Measurements from ENCODE around the gene MMP24OS.
A peak's percentile ranks its signal among the peaks of the same experiment; 100 is the strongest.
"Not testable (repeated sequence)": the region's sequence is repeated elsewhere in the genome, so short reads cannot be mapped to it uniquely, and the experiment has no call there.

The MMP24OS gene

GRCh38 chr20:35277531-35278395 lies at the start of gene MMP24OS:
Gene MMP24OS, minus strand, starts transcription at chr20:35278122. Its CDS starts 193 bp downstream, at chr20:35277929.
- peak; percentile 36 to 78 for DNase-seq

- DNase-seq, result no peak
These were observed 49.4 kb upstream of the MMP24OS start for GRCh38 chr20:35327074-35327976.

GRCh38 chr20:35326740-35327073 lies 48.8 kb upstream of the MMP24OS start:
- DNase-seq, result no peak

GRCh38 chr20:35326021-35326739 lies 48.3 kb upstream of the MMP24OS start:
- DNase-seq, result no peak

GRCh38 chr20:35325401-35325800 lies 47.5 kb upstream of the MMP24OS start:
- DNase-seq, result no peak

- no peak for DNase-seq
These were observed 42.6 kb upstream of the MMP24OS start for GRCh38 chr20:35320396-35321126.

- no peak for DNase-seq
These were observed 41.9 kb upstream of the MMP24OS start for GRCh38 chr20:35319871-35320197.

GRCh38 chr20:35319192-35319870 lies 41.4 kb upstream of the MMP24OS start:
- peak in 1 of 2 experiments; percentile 46 for DNase-seq

GRCh38 chr20:35318502-35319157 lies 40.7 kb upstream of the MMP24OS start:
- peak; percentile 16 to 47 for DNase-seq

- DNase-seq, result no peak
These were observed 39.7 kb upstream of the MMP24OS start for GRCh38 chr20:35317416-35318210.

- DNase-seq, result no peak
These were observed 38.2 kb upstream of the MMP24OS start for GRCh38 chr20:35316086-35316485.

- not testable (repeated sequence) for DNase-seq
These were observed 37.7 kb upstream of the MMP24OS start for GRCh38 chr20:35315632-35316020.

GRCh38 chr20:35314816-35315631 lies 37.1 kb upstream of the MMP24OS start:
- no peak for DNase-seq

GRCh38 chr20:35312318-35312717 lies 34.4 kb upstream of the MMP24OS start:
- no peak for DNase-seq

GRCh38 chr20:35311822-35312221 lies 33.9 kb upstream of the MMP24OS start:
- DNase-seq, result no peak

GRCh38 chr20:35311409-35311808 lies 33.5 kb upstream of the MMP24OS start:
- no peak for DNase-seq

GRCh38 chr20:35307666-35308653 lies 30.0 kb upstream of the MMP24OS start:
- no peak for DNase-seq

GRCh38 chr20:35306931-35307517 lies 29.1 kb upstream of the MMP24OS start:
- peak; percentile 51 to 59 for DNase-seq

All from SHP77 (cell line).